GM10266 (cell line): ENCODE data around the gene MKNK1.

Experiments
- DNase-seq: peaks from one replicate; pipeline ENCODE4 v3.0.0; 2012; ENCODE audit errors: extremely low spot score
- CTCF ChIP-seq: IDR thresholded peaks from 2 replicates; pipeline ENCODE4 v1.5.1; 2012; ENCODE audit warnings: mild to moderate bottlenecking, low read depth; ENCODE audit not compliant: control insufficient read depth, insufficient read depth; ENCODE audit errors: missing control alignments

The MKNK1 gene

GRCh38 chr1:46522184-46522968 is 81.7 kb downstream of the MKNK1 start:
- DNase-seq: no peak
- no peak for TF ChIP-seq CTCF

GRCh38 chr1:46521414-46521813 is 82.7 kb downstream of the MKNK1 start:
- no peak for TF ChIP-seq CTCF
- no peak for DNase-seq

- no peak for TF ChIP-seq CTCF
- no peak for DNase-seq
Observed at GRCh38 chr1:46520063-46520911, 83.8 kb downstream of the MKNK1 start.

- DNase-seq: no peak
Observed at GRCh38 chr1:46519209-46519608, 84.9 kb downstream of the MKNK1 start.

GRCh38 chr1:46517932-46518498 is 86.1 kb downstream of the MKNK1 start:
- no peak for DNase-seq
- no peak for TF ChIP-seq CTCF

More at GRCh38 chr1:46519209-46519608, 84.9 kb downstream of the MKNK1 start:
- TF ChIP-seq CTCF: no peak

- no peak for TF ChIP-seq CTCF
- no peak for DNase-seq
Observed at GRCh38 chr1:46517010-46517600, 87.0 kb downstream of the MKNK1 start.
